Measurements from ENCODE around the gene LITAFD. TPM values are rescaled to one million over a fixed set of nuclear protein-coding genes. Genes with fewer than 3 reads are reported as not detected.
"Not testable (repeated sequence)": the region's sequence is repeated elsewhere in the genome, so short reads cannot be mapped to it uniquely, and the experiment has no call there.

LITAFD gene
- total RNA-seq, 1 donor from 2014 or later, result not detected

DNA sequence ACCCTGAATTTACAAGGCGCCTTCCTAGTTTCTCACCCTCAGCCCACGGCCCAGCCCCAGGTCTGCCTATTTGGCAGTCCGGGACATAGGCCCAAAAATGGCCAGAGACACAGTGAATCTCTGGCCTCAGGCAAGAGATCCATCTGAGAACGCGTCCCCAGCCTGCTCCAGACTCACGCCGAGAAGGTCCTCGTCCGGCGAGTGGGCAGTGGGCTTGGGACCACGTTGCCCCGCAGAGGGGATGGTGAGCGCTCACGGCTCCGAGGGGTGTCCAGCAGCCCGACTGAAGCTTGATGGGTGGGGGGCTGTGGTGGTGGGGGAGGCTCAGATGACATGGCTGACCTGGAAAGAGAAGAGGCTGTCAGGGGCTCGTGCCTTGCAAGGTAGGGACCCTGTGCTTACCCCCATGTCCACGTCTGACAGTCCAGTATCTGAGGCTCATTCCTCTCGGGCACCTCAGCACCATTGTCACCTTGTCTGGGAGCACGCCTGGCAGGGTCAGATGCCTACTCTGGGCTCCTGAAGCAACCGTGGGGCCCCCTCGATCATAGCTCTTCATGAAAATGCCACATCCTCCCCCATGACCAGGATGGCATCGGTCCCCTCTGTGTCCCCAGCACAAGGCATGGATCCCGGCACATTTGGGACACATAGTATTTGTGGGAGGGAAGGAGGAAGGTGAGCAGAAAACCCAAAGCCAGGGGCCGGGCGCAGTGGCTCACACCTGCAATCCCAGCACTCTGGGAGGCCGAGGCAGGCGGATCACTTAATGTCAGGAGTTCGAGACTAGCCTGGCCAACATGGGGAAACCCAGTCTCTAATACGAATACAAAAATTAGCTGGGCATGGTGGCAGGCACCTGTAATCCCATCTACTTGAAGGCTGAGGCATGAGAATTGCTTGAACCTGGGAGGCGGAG lies 22.9 kb upstream of the LITAFD start:
- ATAC-seq, result no peak

DNA sequence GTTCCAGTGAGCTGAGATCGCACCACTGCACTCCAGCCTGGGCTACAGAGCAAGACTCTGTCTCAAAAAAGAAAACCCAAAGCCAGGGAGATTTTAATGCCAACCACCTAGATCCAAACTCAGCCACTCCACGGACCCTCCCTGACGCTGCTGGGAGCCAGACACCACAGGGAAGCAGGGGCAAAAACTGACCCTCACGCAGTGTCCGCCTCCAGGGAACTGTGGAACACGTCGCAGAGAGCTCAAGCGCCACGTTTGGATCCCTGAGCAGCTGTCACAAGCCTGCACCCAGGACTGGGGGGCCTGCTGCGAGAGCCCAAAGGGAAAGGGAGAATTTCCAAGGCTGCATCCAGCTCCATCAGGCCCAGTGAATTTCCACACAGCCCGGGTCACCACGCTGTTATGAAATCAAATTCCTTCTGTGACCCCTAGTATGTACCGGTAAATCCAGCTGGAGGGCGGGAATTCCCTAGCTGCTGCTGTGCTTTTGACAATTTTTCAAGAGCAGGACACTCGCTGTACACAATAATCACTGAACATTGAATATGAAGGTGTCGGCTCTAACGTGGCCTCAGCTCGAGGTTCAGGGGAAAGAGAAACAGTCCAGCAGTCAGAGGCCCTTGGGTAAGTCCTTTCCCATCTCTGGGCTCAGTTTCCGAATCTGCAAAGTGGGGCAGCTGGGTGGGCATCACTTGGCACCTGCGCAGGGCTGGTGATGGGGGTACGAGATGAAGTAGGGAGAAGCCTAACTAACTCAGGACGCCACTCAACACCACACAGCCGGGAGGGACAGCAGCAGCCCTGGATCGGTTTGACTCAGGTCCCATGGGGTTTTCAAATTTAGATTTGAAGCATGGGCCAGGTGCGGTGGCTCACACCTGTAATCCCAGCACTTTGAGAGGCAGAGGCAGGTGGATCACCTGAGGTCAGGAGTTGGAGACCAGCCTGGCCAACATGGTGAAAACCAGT lies 22.0 kb upstream of the LITAFD start:
- ATAC-seq, result no peak

DNA sequence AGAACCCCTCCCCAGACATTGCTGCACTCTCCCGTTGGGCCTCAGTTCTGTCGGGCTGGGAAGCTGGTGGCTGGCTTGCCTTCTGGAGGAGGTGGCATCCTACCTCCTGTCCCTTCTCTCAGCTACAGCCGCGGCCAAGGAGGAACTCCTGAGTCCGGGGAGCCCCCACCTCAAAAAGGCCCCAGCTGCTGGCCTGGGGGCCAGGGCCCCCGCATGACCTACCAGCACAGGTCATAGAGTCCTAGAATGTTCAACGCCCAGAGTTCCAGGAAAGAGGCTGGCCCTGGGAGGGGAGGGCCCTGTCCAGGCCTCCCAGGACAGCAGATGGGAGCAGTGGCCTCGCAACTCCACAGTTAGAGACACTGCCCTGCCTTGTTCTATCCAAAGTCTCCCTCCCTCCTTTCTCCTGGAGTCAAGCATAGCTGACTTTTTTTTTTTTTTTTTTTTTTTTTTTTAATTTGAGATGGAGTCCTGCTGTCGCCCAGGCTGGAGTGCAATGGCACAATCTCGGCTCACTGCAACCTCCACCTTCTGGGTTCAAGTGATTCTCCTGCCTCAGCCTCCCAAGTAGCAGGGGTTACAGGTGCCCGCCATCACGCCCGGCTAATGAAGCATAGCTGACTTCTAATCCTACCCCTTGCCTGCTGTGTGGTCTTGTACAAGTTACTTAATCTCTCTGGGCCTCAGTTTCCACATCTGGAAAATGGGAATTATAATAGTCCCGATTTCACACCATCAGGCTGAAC lies 20.4 kb upstream of the LITAFD start:
- ATAC-seq, result no peak

DNA sequence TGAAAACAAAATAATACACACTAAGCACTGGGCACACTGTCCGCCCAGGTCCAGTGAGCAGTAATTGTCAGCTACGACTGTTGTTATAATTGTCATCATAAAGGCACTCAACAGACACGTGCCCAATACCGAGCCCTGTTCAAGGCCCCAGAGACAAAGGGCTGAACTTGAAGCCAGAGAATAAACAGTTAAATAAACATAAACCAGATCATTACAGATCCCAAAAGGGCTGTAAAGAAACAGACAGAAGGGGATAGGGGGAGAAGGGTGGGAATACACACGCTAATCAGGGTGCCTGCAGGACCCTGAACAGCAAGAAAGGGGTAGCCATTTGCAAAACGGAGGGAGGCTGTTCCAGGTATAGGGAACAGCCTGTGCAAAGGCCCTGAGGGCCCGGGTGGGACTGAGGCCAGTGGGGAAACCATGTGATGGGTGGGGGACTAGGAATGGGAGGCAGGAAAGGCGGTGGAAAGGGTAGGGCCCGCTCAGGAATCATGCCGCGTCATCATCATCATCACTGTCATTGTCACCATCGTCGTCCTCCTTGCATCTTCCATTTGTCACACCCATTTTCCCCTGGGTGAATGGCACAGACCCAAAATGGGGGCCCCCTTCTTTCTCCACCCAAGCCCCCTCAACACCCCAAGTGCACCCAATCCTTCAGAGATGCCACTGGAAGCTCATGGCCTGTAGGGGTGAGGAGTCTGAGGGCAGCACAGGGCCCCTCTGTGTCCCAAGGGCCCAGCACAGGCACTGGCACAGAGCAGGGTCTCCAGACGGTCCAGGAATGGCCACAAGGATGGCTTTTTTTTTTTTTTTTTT lies 19.6 kb upstream of the LITAFD start:
- no peak for ATAC-seq

DNA sequence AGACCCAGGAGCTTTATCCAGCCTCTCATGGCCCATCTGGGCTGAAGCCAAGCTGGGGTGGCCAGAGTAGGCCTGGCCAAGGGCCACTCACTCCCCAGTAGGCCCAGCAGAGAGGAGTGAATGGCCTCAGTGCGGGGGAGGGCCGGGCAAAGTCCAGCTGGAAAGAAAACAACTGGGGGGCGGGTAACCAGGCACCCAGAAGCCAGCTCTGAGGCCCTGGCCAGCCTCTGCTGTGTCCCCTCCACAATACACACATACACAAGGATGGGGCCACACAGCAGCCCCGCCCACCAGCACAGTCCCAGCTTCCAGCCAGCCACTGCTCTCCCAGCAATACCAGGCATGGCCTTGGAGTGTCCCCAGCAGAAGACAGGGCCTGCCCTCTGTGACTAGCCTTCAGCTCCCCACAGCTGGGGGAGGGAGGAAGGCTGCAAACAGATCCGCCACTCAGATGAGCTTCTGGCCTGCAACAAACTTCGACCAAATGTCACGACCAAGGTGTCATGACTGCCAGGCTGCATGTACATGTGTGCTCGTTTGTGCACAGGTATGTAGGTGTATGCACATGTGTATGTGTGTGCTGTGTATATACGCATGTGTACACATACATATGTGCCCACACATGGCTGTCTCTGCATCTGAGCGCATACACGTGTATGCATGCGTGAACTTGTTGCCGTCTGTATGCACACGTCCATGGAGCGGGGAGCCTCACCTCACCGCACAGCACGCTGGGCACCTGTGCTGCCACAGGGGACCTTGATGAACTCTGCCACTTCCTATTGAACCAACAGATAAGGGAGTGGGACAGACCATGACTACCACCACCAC lies 18.3 kb upstream of the LITAFD start:
- ATAC-seq, result peak; percentile 42

DNA sequence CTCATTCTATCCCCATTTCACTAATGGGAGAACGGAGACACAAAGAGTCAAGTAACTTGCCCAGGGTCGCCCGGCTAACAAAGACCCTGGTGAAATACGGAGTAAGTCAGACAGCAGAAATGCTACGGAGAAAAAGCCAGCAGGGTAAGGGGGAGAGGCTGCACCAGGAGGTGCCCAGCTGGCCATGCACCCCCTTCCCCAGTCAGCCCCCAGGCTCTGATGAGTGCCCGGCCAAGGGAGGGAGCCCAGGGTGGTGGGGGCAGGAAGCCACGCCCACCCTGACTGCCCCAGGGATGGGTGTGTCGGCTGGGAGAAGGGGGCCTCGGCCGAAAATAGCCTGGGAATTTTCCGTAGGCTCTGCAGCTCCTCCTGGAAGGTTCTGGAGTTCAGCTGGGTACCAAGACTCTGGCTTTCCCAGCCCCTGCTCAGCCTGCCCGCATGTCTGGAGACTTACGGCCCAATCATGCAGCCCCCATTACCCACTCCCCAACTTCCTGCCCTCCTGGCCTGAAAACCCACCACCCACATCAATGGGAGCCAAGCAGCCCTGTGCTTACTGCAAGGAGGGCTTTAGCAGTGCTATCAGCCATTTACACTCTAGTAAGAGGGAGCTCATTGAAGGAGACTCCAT lies 17.6 kb upstream of the LITAFD start:
- ATAC-seq, result no peak

DNA sequence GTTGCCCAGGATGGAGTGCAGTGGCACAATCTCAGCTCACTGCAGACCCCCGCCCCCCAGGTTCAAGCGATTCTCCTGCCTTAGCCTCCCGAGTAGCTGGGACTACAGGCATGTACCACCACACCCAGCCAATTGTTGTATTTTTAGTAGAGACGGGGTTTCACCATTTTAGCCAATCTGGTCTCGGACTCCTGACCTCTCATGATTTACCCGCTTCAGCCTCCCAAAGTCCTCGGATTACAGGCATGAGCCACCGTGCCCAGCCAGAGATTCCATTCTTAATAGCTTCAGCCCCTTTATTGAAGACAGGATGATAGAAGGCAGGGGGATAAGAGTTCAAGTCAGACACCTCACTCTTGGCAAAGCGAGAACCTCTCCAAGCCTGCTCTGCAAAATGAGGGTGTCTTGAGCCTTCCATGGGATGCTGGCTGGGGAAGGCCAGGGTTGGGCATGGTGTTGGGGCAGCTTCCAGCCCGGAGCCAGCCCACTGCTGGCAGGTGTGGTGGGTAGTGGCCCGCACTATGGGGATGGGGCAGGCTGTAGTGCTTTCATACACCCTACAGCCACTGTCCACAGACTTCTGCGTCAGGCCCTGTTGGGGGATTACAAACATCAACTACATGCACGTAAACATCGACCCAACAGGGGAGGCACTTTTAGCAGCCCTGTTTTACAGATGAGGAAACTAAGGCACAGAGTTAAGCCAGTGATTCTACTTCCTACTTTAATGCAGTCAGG lies 16.8 kb upstream of the LITAFD start:
- ATAC-seq, result no peak

DNA sequence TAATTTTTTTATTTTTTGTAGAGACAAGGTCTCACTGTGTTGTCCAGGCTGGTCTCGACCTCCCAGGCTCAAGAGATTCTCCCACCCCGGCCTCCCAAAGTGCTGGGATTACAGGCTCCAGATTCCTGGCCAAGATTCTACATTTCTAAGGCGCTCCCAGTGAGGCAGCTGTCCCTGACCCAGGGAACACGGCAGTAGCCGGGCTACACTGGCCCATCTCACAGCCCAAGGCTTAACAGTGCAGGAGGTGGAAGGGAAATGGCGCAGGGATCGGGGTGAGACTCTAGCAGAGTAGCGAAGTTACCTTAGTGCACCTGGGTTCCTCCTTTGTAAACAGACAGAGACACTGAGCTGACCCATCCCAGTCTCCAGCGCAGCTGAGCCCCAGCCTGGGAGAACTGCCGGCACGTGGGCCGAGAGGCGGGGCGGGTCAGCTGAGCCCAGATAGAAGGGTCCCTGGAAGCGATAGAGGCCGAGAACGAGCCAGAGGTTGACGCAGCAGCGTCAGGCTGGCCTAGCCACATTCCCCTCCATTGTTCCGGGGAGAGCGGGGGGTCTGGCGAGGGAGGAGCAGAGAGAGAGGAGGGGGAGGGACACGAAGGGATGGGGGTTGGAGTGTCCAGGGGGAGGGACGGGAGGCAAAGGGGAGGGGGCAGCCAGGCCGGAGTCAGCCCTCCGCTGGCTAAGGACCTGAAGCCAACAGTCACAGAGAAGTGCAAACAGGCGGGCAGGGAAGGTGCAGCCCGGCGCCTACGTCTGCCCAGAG lies 15.8 kb upstream of the LITAFD start:
- ATAC-seq, result no peak

DNA sequence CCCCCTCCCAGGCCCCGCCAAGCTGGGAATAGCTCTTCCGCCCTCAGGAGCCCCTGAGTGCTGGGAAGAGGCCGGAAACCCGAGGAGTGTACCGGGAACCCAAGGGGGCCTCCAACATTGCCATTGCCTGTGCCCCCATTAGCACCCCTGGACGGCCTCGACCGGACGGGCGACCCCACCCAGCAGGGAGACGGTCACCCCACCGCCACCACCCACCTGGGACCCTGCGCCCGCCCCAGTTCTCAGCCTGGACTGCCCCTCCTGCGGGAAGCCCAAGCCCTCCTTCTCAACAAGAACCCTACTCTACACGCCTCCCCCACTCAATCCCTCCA lies 15.3 kb upstream of the LITAFD start:
- no peak for ATAC-seq

DNA sequence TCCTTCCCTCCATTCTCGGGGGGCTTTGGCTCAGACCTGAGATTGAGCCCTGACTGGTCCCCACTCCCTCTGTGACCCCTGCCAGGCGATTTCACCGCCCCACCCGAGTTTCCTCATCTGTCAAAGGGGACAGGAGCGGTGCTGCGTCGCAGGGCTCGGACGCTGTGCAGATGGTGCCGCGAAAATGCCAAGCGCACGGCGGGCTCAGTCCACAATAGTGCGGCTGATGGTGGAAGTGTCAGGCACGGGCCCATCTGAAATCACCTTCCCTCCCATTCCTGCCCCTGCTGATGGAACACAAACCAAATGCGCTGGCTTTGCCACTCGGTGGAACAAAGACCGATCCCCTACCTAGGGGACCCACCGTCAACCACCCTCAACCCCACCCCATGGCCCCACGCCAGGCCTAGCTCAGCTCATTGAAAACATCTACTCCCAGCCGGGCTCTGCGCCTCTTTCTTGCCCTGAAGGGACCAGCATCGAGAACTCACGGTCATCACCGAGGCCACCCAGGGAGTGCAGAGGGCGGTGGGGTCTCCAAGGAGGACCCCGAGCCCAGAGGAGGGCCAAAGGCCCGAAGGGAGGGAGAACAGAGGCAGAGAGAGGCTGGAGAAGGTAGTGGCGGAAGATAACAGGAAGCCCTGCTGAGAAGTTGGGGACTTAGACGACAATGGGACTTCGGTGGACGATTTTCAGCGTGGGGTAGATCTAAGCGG lies 14.8 kb upstream of the LITAFD start:
- ATAC-seq, result no peak

DNA sequence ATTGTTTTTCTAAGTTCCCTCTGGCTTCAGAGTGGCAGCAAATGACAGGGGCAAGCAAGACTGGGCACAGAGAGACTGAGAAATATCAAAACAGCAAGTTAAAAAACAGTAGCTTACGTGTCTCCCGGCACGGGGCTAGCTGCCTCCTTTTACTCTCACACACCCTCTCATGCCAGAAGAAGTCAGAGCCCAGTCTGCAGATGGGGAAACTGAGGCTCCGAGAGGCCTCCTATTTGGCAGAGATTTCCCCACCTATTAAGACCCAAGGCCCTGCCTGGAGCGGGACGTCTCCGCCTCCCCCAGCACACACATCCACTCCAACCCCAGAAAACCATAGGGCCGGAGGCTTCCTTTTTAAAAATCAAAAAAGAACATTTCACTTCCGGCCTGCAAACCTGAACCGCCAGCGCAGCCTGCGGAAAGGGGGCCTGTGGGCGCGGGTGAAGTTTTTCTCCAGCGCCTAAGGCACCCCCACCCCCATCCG lies 14.2 kb upstream of the LITAFD start:
- no peak for ATAC-seq

DNA sequence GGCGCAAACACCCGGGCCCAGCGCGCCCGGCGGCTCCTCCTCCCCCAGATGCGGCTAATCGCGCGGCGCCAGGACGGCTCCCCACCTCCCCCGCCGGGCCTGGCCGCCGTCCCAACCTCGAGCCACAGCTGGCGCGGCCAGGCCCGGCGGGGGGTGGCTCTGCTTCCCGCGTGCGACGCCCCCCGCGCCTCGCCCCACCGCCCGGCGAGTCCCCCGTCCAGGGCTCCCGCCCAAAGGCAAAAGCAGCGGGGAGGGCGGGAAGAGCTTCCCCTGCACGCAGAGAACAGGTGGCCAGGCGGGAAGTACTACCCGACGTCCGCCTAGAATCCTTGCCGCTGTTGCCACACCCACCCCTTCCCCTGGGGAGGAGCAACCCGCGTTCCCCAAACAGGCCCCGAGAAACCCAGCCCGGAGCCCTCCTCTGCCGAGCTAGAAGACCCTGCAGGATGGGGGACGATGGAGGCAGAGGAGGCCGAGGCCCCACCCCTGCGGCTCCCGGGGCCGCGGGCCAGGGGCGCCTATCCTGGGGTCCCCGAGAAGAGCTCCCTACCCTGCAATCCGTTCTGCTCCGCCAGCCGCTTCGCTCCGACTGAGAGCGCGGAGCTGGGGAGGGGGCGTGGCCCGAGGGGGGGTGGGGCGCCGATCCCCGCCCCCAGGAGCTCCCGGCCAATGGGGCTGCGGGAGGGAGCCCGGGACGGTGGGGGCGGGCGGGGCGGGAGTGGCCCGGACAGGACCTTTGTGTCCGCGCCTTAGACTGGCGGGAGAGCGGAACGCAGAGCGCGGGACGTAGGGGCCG lies 13.5 kb upstream of the LITAFD start, which contains the start of gene CARHSP1:
Gene CARHSP1, minus strand, starts transcription at position 591 of the 796 bp plus-strand sequence. CDS start 9,678 bp downstream, outside the sequence.
- ATAC-seq, result peak; percentile 86

DNA sequence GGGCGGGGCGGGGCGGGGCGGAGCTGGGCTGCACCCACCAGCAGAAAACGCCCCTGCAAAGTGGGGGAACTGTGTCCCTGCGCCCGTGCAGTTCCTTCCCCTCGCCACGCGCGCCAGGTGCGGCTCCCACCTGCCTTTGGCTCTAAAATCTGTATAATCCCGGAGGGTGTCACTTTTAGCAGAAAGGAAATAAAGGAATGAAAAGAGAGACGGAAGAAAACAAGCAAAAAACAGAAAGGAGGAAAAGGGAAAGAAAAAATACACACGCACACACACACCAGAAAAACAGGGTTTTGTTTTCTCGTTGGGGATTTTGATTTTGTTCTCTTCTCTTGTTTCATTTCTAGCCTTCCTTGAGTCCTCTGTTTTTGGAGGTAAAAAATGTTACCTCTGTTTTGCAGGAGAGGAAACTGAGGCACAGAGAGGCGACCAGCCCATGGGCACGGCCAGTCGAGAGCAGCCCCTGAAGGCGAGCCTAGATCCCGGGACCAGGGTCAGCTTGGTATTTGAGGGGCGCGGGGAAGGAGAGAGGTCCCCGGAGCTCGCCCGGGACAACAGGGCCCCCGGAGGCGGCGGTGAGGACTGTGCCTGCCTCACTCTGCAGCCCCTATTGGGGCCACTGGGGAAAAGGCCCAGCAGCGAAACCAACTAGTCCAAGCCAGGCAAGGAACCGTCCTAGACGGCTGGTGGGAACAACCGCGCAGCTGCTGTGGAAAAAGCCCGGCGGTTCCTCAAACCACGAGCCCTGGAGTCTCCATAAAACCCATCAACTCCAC lies 12.8 kb upstream of the LITAFD start:
- ATAC-seq, result no peak

DNA sequence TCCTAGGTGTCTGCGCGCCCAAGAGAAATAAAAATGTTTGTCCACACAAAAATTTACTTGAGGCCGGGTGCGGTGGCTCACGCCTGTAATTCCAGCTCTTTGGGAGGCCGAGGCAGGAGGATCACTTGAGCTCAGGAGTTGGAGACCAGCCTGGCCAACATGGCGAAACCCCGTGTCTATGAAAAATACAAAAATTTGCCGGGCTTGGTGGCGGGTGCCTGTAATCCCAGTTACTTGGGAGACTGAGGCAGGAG lies 12.2 kb upstream of the LITAFD start:
- not testable (repeated sequence) for ATAC-seq

DNA sequence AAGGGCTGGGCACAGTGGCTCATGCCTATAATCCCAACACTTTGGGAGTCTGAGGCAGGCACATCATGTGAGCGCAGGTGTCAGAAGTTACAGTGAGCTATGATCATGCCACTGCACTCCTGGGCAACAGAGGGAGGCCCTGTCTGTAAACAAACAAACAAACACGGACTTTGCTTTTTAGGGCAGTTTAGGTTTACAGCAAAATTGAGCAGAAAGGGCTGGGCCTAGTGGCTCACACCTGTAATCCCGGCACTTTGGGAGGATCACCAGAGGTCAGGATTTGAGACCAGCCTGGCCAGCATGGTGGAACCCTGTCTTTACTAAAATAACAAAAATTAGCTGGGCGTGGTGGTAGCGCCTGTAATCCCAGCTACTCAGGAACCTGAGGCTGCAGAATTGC lies 10.1 kb upstream of the LITAFD start:
- ATAC-seq, result no peak
